RWPE1 (cell line): ENCODE measurements around the gene BUB1B.

Source experiments
- CTCF ChIA-PET: fragments of 350-600 bp; sonication (Branson Sonifier 250); formaldehyde crosslinking; extraction: SDS; loops from one replicate; lab custom pipeline; 2021; lab: Yijun Ruan, JAX
- POLR2A ChIA-PET: fragments of 400-600 bp; formaldehyde crosslinking; extraction: SDS; loops from one replicate; lab custom pipeline; 2020; ENCODE audit warnings: antibody characterized with exemption; ENCODE audit not compliant: low non-redundant PET; lab: Yijun Ruan, JAX
- DNase-seq: peaks from one replicate; pipeline ENCODE4 v3.0.0; 2012; ENCODE audit warnings: low spot score
- H3K27ac ChIP-seq: fragments of 450-650 bp; 2 replicates; pipeline ENCODE4 v1.5.1; 2017
- TF ChIP-seq, protein P1 (sequence below): fragments of 450-650 bp; conservative IDR thresholded peaks from 2 replicates; pipeline ENCODE4 v1.5.1; 2017; ENCODE audit warnings: low read depth, mild to moderate bottlenecking

The BUB1B gene

DNA sequence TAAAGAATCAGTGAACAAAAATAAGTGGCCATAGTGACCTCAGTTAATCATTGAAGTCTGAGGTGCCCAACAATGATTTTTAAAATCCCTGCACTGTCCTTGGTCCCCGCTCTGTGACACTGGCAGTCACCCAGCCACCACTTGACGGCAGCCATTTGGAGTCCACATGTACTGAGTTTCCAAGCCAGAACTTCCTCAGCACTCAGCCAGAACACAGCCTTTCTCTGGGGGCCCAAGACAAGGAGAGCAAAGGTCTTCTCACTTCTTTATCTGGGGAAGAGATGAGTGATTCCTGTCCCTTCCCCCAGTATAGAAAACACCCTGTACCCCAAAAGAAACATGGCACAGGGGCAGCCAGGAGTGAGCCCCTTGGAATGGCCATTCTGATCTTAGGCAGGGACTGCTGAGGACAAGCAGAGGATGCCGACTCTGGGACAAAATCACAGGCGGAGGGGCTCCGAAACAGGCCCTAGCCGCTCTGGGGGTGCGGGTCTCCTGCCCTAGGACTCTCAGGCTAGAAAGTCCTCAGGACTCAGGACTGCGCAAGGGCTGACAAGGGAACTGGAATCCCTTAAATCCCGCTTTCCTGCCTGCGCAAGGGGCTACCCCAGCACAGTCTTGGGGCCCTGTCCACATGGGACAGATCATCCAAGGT, 90.7 kb downstream of the BUB1B start:
- ChIA-PET POLR2A (no interaction called here), CTCF (no interaction called here)
- DNase-seq = no peak
- peak overlapping the region; percentile 30 for H3K27ac ChIP-seq
- TF ChIP-seq, protein P1, sequence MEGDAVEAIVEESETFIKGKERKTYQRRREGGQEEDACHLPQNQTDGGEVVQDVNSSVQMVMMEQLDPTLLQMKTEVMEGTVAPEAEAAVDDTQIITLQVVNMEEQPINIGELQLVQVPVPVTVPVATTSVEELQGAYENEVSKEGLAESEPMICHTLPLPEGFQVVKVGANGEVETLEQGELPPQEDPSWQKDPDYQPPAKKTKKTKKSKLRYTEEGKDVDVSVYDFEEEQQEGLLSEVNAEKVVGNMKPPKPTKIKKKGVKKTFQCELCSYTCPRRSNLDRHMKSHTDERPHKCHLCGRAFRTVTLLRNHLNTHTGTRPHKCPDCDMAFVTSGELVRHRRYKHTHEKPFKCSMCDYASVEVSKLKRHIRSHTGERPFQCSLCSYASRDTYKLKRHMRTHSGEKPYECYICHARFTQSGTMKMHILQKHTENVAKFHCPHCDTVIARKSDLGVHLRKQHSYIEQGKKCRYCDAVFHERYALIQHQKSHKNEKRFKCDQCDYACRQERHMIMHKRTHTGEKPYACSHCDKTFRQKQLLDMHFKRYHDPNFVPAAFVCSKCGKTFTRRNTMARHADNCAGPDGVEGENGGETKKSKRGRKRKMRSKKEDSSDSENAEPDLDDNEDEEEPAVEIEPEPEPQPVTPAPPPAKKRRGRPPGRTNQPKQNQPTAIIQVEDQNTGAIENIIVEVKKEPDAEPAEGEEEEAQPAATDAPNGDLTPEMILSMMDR = no peak

DNA sequence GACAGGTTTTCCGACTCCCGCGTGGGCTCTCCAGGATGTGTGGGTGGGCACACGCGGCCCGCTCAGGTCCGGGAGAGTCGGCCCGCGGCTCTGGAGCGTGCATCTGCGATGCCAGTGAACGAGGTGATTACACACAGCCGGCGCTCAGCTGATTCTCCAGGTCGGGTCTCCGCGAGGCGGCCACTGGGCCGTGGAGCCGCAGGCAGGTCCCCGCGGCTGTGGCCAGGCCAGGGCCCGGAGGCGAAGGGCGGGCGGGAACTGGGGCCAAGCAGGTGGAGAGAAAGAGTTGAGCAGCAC, 91.2 kb downstream of the BUB1B start:
- no peak for DNase-seq
- TF ChIP-seq, protein P1 = no peak
- POLR2A ChIA-PET = no interaction called here
- CTCF ChIA-PET = interaction anchor here (0.5 kb wide), 1 partner anchor 27 kb away, joined by 3 read pairs; no protein-coding TSS in a partner anchor
- no peak overlapping the region for H3K27ac ChIP-seq

DNA sequence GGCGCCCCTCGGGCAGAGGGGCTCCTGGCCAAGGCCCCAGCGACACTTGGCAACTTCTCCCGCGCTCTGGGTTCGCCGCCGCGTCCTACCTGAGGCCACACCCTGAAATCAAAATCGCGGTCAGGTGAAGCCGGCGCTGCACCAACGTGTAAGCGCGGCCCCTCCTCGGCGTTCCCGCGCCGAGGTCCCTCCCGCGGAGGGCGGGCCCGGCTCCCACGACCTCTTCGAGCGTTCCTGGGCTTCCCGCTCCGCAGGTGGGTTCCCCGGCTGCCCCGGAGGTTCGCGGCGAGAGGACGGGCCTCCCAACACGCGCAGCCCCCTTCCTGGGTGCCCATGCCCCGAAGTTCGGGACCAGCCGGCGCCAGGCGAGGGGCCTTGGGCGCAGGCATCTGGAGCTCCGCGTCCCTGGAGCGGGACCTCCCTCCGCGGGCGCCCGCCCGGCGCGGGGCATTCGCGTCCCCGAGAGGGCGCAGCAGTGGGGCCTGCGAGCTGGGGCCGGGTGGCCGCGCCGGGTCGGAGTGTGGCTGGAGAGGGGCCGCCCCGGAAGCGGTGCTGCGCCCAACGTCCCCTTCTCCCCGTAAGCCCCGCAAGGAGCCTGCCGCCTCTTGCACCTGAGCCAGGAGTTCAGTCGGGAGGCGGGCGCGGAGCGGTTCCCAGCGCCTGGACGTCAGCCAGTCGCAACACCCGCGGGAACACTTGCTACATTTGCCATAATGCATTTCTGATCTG, 91.7 kb downstream of the BUB1B start:
- H3K27ac ChIP-seq = peak overlapping the region; percentile 1; the same call in 1 of the 2 replicates
- DNase-seq = no peak
- ChIA-PET CTCF (interaction anchor here (0.5 kb wide), 1 partner anchor 27 kb away, joined by 3 read pairs; no protein-coding TSS in a partner anchor), POLR2A (no interaction called here)
- TF ChIP-seq, protein P1 = no peak

DNA sequence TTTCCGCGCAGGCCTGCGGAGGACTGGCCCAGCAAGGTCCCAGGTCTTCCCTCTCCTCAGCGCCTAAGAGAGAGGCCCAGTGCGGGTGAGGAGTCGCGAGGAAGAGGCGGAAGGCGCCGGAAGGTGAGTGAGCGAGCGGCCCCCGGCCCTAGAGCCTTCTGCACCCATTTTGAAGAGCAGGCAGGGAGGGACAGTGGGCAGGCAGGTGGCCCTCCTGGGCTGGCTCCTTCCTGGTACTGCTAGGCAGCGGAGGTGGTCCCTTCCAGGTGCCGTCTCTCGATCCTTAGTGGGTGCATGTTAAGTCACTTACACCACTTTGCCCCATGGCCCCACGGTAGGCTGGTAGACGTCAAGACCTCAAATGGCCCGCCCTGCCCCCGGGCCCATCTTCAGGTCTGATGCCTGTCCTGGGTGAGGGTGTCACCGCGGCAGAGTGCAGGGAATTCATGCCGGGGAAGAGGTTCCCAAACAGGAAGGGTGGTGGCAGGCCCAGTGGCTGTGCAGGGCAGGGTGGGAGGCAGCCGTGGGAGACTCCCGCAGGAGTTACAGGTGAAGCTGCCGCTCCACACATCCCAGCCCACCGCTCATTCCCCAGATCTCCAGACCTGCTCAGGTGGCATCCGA, 92.4 kb downstream of the BUB1B start:
- TF ChIP-seq, protein P1 = no peak
- ChIA-PET CTCF (interaction anchor here (0.6 to 2.2 kb wide), 2 partner anchors 21 to 36 kb away, joined by 4 to 14 read pairs; no protein-coding TSS in a partner anchor), POLR2A (no interaction called here)
- H3K27ac ChIP-seq = peak overlapping the region; percentile 1; the same call in 1 of the 2 replicates
- no peak for DNase-seq

DNA sequence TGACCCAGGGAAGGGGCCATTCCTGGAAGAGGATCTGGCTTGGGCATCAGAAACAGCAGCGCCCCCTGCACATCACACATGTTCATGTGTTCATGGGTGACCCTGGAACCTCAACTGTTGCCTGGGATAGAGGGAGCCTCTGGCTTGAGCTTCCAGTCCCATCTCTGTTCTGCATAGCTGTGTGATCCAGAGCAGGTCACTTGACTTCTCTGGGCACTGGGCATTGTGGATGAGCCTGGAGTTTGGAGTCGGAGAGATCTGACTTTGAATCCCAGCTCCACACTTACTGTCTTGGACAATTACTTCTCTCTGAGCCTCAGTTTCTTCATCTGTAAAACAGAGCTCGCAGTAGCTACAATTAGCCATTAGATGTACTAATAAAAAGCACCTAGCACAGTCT, 93.6 kb downstream of the BUB1B start:
- TF ChIP-seq, protein P1 = no peak
- POLR2A ChIA-PET = no interaction called here
- CTCF ChIA-PET = interaction anchor here (0.6 to 2.2 kb wide), 3 partner anchors 19 to 95 kb away, joined by 4 to 14 read pairs (median 6); no protein-coding TSS in a partner anchor
- DNase-seq = no peak
- no peak overlapping the region for H3K27ac ChIP-seq

DNA sequence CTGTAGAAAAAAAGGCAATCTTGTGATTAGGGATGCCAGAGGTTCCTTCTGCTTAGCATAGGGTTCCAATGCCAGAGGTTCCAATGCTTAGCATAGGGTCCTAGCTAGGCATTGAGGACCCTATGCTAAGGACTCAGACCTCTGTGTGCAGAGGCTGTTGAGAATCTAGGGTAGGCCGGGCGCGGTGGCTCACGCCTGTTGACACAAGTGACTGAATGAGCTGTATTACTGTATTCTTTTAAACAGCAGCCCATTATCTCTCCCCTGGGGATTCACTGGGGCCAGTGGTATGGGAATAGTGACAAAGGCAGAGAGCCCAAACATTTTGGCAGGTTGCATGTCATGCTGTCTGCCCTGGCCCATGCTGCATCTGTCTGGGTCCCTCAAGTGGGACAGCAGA, 94.2 kb downstream of the BUB1B start:
- POLR2A ChIA-PET = no interaction called here
- CTCF ChIA-PET = interaction anchor here (1.2 to 2.2 kb wide), 3 partner anchors 16 to 24 kb away, joined by 3 to 14 read pairs (median 6); partner anchors contain the start of gene PAK6
- DNase-seq = no peak
- H3K27ac ChIP-seq = no peak overlapping the region
- TF ChIP-seq, protein P1 = no peak
